ENCODE measurements around the gene SMOC1.

SMOC1 gene

GRCh38 chr14:69980457-69981425 lies 101.5 kb downstream of the SMOC1 start:
- no peak for DNase-seq (ENCODE audit: low read depth in 2 of 2)

- no peak for DNase-seq (ENCODE audit: low read depth in 2 of 2)
These were observed 103.1 kb downstream of the SMOC1 start for GRCh38 chr14:69982220-69982839.

- DNase-seq (ENCODE audit: low read depth in 2 of 2) = no peak
These were observed 103.7 kb downstream of the SMOC1 start for GRCh38 chr14:69982886-69983285.

GRCh38 chr14:69983317-69983716 lies 104.1 kb downstream of the SMOC1 start:
- DNase-seq (ENCODE audit: low read depth in 2 of 2) = no peak

GRCh38 chr14:69985463-69985862 lies 106.2 kb downstream of the SMOC1 start:
- no peak for DNase-seq (ENCODE audit: low read depth in 2 of 2)

- DNase-seq (ENCODE audit: low read depth in 2 of 2) = no peak
These were observed 107.1 kb downstream of the SMOC1 start for GRCh38 chr14:69986336-69986735.

- DNase-seq (ENCODE audit: low read depth in 2 of 2) = no peak
These were observed 108.3 kb downstream of the SMOC1 start for GRCh38 chr14:69987406-69988121.

GRCh38 chr14:69988979-69989378 lies 109.8 kb downstream of the SMOC1 start:
- DNase-seq (ENCODE audit: low read depth in 2 of 2) = no peak

- DNase-seq (ENCODE audit: low read depth in 2 of 2) = no peak
These were observed 110.4 kb downstream of the SMOC1 start for GRCh38 chr14:69989622-69990021.

- DNase-seq (ENCODE audit: low read depth in 2 of 2) = no peak
These were observed 111.1 kb downstream of the SMOC1 start for GRCh38 chr14:69990323-69990722.

- no peak for DNase-seq (ENCODE audit: low read depth in 2 of 2)
These were observed 112.2 kb downstream of the SMOC1 start for GRCh38 chr14:69991422-69991821.

- no peak for DNase-seq (ENCODE audit: low read depth in 2 of 2)
These were observed 113.3 kb downstream of the SMOC1 start for GRCh38 chr14:69992564-69992963.

GRCh38 chr14:69993326-69993725 lies 114.1 kb downstream of the SMOC1 start:
- no peak for DNase-seq (ENCODE audit: low read depth in 2 of 2)

- no peak for DNase-seq (ENCODE audit: low read depth in 2 of 2)
These were observed 114.8 kb downstream of the SMOC1 start for GRCh38 chr14:69994002-69994401.

- DNase-seq (ENCODE audit: low read depth in 2 of 2) = no peak
These were observed 117.0 kb downstream of the SMOC1 start for GRCh38 chr14:69996216-69996615.

- DNase-seq (ENCODE audit: low read depth in 2 of 2) = no peak
These were observed 118.6 kb downstream of the SMOC1 start for GRCh38 chr14:69997849-69998248.

- no peak for DNase-seq (ENCODE audit: low read depth in 2 of 2)
These were observed 120.1 kb downstream of the SMOC1 start for GRCh38 chr14:69999261-69999674.

- no peak for DNase-seq (ENCODE audit: low read depth in 2 of 2)
These were observed 121.4 kb downstream of the SMOC1 start for GRCh38 chr14:70000601-70001000.

- no peak for DNase-seq (ENCODE audit: low read depth in 2 of 2)
These were observed 123.6 kb downstream of the SMOC1 start for GRCh38 chr14:70002589-70003346.

GRCh38 chr14:70004791-70005190 lies 125.6 kb downstream of the SMOC1 start:
- DNase-seq (ENCODE audit: low read depth in 2 of 2) = no peak

GRCh38 chr14:70005281-70005805 lies 126.1 kb downstream of the SMOC1 start:
- no peak for DNase-seq (ENCODE audit: low read depth in 2 of 2)

Measured in stimulated activated CD8-positive, alpha-beta memory T cell treated with anti-CD3 and anti-CD28 coated beads, Interleukin-2, amount 100 ng/mL, for 1 hour (primary cell).